DND-41 (cell line): ENCODE results near the gene FSCB.

Experiments used
- CTCF ChIP-seq: IDR thresholded peaks from 2 replicates; pipeline ENCODE4 v1.5.1; 2012; ENCODE audit warnings: borderline replicate concordance, low read length, moderate library complexity, mild to moderate bottlenecking; ENCODE audit not compliant: poor library complexity, severe bottlenecking; ENCODE audit errors: extremely low read depth
- EZH2 ChIP-seq: IDR thresholded peaks from 3 replicates; pipeline ENCODE4 v1.6.1; 2012; ENCODE audit warnings: borderline replicate concordance, low read depth, mild to moderate bottlenecking, moderate library complexity, low read length, inconsistent platforms; ENCODE audit not compliant: severe bottlenecking

GRCh38 chr14:44531658-44532057 is 24.6 kb upstream of the FSCB start:
- TF ChIP-seq CTCF = no peak
- TF ChIP-seq EZH2 = no peak
